Measurements from ENCODE around the gene PPP2R5C. TPM values are rescaled to one million over a fixed set of nuclear protein-coding genes. Genes with fewer than 3 reads are reported as not detected.

Gene PPP2R5C
- total and polyA plus RNA-seq, 7 experiments from 2014 or later: 155 to 449 (median 382) TPM

Other genes with a start within 250 kb of the PPP2R5C start
- gene DIO3, start 200.2 kb upstream of the PPP2R5C start, total RNA-seq: not detected
- gene DIO3, start 200.2 kb upstream of the PPP2R5C start, polyA plus RNA-seq: not detected
- gene DYNC1H1, start 202.9 kb downstream of the PPP2R5C start, total RNA-seq: 100 to 1,000 TPM; 252 to 310 (median 273) TPM
- 10 to 100 TPM; 28.9 to 39.8 TPM for gene DYNC1H1, start 202.9 kb downstream of the PPP2R5C start, polyA plus RNA-seq

All from naive thymus-derived CD4-positive, alpha-beta T cell (primary cell).